HK-2 (cell line): ENCODE results near the gene TPRG1L.
"Not testable (repeated sequence)": the region's sequence is repeated elsewhere in the genome, so short reads cannot be mapped to it uniquely, and the experiment has no call there.

Experiments used
- DNase-seq: peaks from one replicate; pipeline ENCODE4 v3.0.0-alpha.2; 2018; ENCODE audit not compliant: unreplicated experiment

TPRG1L gene

GRCh38 chr1:3624200-3625136 is at the start of gene TPRG1L:
TSS of gene TPRG1L (plus strand) at chr1:3625015. CDS start at chr1:3625073, 58 bp downstream.
- DNase-seq = peak; percentile 98

- not testable (repeated sequence) for DNase-seq
Observed at GRCh38 chr1:3575515-3575914, 49.3 kb upstream of the TPRG1L start.

GRCh38 chr1:3575993-3576392 is 48.8 kb upstream of the TPRG1L start:
- no peak for DNase-seq

- peak; percentile 38 for DNase-seq
Observed at GRCh38 chr1:3577300-3577699, 47.5 kb upstream of the TPRG1L start.

- DNase-seq = peak; percentile 76
Observed at GRCh38 chr1:3577711-3578432, 46.9 kb upstream of the TPRG1L start.

GRCh38 chr1:3578433-3578805 is 46.4 kb upstream of the TPRG1L start:
- no peak for DNase-seq

GRCh38 chr1:3578906-3579305 is 45.9 kb upstream of the TPRG1L start:
- no peak for DNase-seq

GRCh38 chr1:3579626-3580025 is 45.2 kb upstream of the TPRG1L start:
- no peak for DNase-seq

GRCh38 chr1:3580231-3580630 is 44.6 kb upstream of the TPRG1L start:
- DNase-seq = no peak

- no peak for DNase-seq
Observed at GRCh38 chr1:3581296-3582036, 43.3 kb upstream of the TPRG1L start.

- not testable (repeated sequence) for DNase-seq
Observed at GRCh38 chr1:3583751-3584150, 41.1 kb upstream of the TPRG1L start.

- no peak for DNase-seq
Observed at GRCh38 chr1:3584915-3585314, 39.9 kb upstream of the TPRG1L start.

GRCh38 chr1:3585353-3585868 is 39.4 kb upstream of the TPRG1L start:
- not testable (repeated sequence) for DNase-seq

GRCh38 chr1:3585940-3586568 is 38.8 kb upstream of the TPRG1L start:
- DNase-seq = no peak

GRCh38 chr1:3586986-3587759 is 37.6 kb upstream of the TPRG1L start:
- DNase-seq = no peak

- no peak for DNase-seq
Observed at GRCh38 chr1:3588395-3588794, 36.4 kb upstream of the TPRG1L start.

- DNase-seq = no peak
Observed at GRCh38 chr1:3590139-3590763, 34.6 kb upstream of the TPRG1L start.

GRCh38 chr1:3590951-3591865 is 33.6 kb upstream of the TPRG1L start:
- DNase-seq = no peak

- DNase-seq = no peak
Observed at GRCh38 chr1:3593334-3593733, 31.5 kb upstream of the TPRG1L start.
